Breast epithelium (tissue), 3 donors: ENCODE measurements around the gene ECEL1.

Source experiments
- POLR2A ChIP-seq: fragments of 450-650 bp; IDR thresholded peaks from one replicate; pipeline ENCODE4 v1.6.1; 2016; ENCODE audit warnings: antibody characterized with exemption, mild to moderate bottlenecking, moderate library complexity
- TF ChIP-seq, protein P1 (sequence below), 3 donors: fragments of 450-650 bp; IDR thresholded peaks; one replicate each; pipeline ENCODE4 v1.5.1; 2016 to 2017; ENCODE audit warnings: antibody characterized with exemption in 3 of 3, mild to moderate bottlenecking in 3 of 3, moderate library complexity in 3 of 3

DNA sequence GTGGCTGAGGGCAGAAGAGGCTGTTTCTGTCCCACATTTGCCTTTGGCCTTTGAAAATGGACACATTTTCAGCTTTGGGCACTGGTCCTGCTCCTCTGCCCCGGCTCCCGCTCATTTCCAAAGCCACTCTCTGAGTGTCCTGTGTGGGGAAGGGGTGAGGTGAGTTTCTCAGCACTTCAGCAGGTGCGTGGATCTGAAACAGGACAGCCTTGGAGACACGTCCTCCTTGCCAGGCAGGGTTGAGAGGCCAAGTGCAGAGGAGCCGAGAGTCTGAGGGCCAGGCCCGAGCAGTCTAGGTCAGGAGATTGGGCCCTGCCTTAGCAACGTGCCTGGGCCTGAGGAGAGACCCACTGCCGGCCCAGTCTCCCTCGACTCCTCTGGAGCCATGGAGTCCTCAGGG lies 53.5 kb downstream of the ECEL1 start:
- TF ChIP-seq POLR2A: no peak
- TF ChIP-seq, protein P1, sequence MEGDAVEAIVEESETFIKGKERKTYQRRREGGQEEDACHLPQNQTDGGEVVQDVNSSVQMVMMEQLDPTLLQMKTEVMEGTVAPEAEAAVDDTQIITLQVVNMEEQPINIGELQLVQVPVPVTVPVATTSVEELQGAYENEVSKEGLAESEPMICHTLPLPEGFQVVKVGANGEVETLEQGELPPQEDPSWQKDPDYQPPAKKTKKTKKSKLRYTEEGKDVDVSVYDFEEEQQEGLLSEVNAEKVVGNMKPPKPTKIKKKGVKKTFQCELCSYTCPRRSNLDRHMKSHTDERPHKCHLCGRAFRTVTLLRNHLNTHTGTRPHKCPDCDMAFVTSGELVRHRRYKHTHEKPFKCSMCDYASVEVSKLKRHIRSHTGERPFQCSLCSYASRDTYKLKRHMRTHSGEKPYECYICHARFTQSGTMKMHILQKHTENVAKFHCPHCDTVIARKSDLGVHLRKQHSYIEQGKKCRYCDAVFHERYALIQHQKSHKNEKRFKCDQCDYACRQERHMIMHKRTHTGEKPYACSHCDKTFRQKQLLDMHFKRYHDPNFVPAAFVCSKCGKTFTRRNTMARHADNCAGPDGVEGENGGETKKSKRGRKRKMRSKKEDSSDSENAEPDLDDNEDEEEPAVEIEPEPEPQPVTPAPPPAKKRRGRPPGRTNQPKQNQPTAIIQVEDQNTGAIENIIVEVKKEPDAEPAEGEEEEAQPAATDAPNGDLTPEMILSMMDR (IDR thresholded peaks at IDR 0.05): no peak
